GM23248 (cell line): ENCODE data around the gene NR3C2. TPM values are rescaled to one million over a fixed set of nuclear protein-coding genes. Genes with fewer than 3 reads are reported as not detected.
"Not testable (repeated sequence)": the region's sequence is repeated elsewhere in the genome, so short reads cannot be mapped to it uniquely, and the experiment has no call there.

Experiments
- DNase-seq: peaks from one replicate; pipeline ENCODE4 v3.0.0-alpha.2; 2015
- H2AFZ ChIP-seq: fragments of 200-600 bp; sonication (generic); 2 replicates; pipeline ENCODE4 v1.6.1; 2016; ENCODE audit warnings: antibody characterized with exemption
- H3F3A ChIP-seq: fragments of 200-600 bp; sonication (generic); 2 replicates; pipeline ENCODE4 v1.6.1; 2016; ENCODE audit warnings: mild to moderate bottlenecking, antibody characterized with exemption, mixed run types; ENCODE audit not compliant: insufficient read depth
- H3K27ac ChIP-seq: fragments of 200-600 bp; sonication (generic); 2 replicates; pipeline ENCODE4 v1.5.1; 2016; ENCODE audit warnings: mild to moderate bottlenecking
- H3K27me3 ChIP-seq: fragments of 200-600 bp; sonication (generic); replicated peaks from 2 replicates; pipeline ENCODE4 v1.6.1; 2016; ENCODE audit warnings: mild to moderate bottlenecking; ENCODE audit not compliant: insufficient read depth
- H3K36me3 ChIP-seq: fragments of 200-600 bp; sonication (generic); 2 replicates; pipeline ENCODE4 v1.6.1; 2016; ENCODE audit warnings: low read depth, mild to moderate bottlenecking
- H3K4me1 ChIP-seq: fragments of 200-600 bp; sonication (generic); 2 replicates; pipeline ENCODE4 v1.6.1; 2016; ENCODE audit warnings: mild to moderate bottlenecking; ENCODE audit not compliant: insufficient read depth
- H3K4me2 ChIP-seq: fragments of 200-600 bp; sonication (generic); one replicate; pipeline ENCODE4 v1.6.1; 2016; ENCODE audit warnings: mild to moderate bottlenecking; ENCODE audit not compliant: unreplicated experiment
- H3K4me3 ChIP-seq: fragments of 200-600 bp; sonication (generic); 2 replicates; pipeline ENCODE4 v1.5.1; 2016; ENCODE audit warnings: mild to moderate bottlenecking
- H3K79me2 ChIP-seq: fragments of 200-600 bp; sonication (generic); 2 replicates; pipeline ENCODE4 v1.6.1; 2016; ENCODE audit warnings: mild to moderate bottlenecking; ENCODE audit not compliant: insufficient read depth
- H3K9ac ChIP-seq: fragments of 200-600 bp; sonication (generic); 2 replicates; pipeline ENCODE4 v1.6.1; 2016; ENCODE audit warnings: mild to moderate bottlenecking
- H3K9me2 ChIP-seq: fragments of 200-600 bp; sonication (generic); 2 replicates; pipeline ENCODE4 v1.6.1; 2016; ENCODE audit warnings: mixed run types, mild to moderate bottlenecking, moderate library complexity; ENCODE audit not compliant: insufficient read depth
- H3K9me3 ChIP-seq: fragments of 200-600 bp; sonication (generic); one replicate; pipeline ENCODE4 v1.6.1; 2017; ENCODE audit warnings: low read depth
- H4K20me1 ChIP-seq: fragments of 200-600 bp; sonication (generic); 2 replicates; pipeline ENCODE4 v1.6.0; 2016; ENCODE audit not compliant: insufficient read depth
- EZH2 ChIP-seq: fragments of 200-600 bp; sonication (generic); IDR thresholded peaks from 2 replicates; pipeline ENCODE4 v1.6.1; 2018; ENCODE audit warnings: antibody characterized with exemption, mild to moderate bottlenecking; ENCODE audit not compliant: insufficient read depth, poor library complexity, severe bottlenecking
- EZH2phosphoT487 ChIP-seq: fragments of 200-600 bp; sonication (generic); IDR thresholded peaks from 2 replicates; pipeline ENCODE4 v1.6.1; 2018; ENCODE audit warnings: antibody characterized with exemption, moderate library complexity, mild to moderate bottlenecking, low read depth; ENCODE audit not compliant: insufficient read depth
- WGBS, 2 experiments: methylation state at CpG; one replicate each; pipeline ENCODE4 v1.1.6; 2015 to 2017; ENCODE audit warnings: low lambda C conversion rate in 2 of 2, low coverage in 1 of 2; ENCODE audit errors: missing lambda C conversion rate in 2 of 2; 5-methylcytosine and 5-hydroxymethylcytosine counted together
- in situ Hi-C: fragments of 300-500 bp; cut with MboI; formaldehyde crosslinking; loops from 2 replicates; pipeline ENCODE4 v1.15.0; 2020
- polyA plus RNA-seq: library from polyadenylated mRNA; unstranded; fragments of >200 nt; fragmentation: Nextera tagmentation; extraction: Ambion mirVana; gene quantifications from 2 replicates; pipeline ENCODE4 v1.2.1, GENCODE V29; 2016
- total RNA-seq: library from RNA; depleted of rRNA; stranded (reverse); fragments of >200 nt; shearing (Covaris generic); gene quantifications from 2 replicates; pipeline ENCODE4 v1.2.3, GENCODE V29; 2014

Gene NR3C2
- total and polyA plus RNA-seq, 2 experiments from 2014 or later = 0.04 TPM; not detected in 1

DNA sequence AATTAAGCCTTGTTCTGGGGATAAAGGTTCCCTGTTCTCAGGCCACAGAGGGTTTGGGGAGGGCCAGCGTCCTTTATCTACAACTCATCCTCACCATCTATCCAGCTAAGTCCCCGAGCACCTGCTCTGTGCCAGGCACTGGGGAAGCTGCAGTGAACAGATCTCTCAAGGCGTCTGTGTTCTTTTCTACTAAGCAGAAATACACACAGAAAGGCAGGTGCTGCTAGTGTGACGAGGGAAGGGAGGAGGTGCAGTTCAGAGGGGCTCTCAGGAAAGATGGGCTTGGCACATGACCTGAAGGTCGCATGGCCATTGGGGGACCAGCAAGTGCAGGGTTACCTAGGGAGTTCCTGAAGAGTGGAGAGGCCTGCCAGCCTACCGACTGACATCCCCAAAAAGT is 352.2 kb downstream of the NR3C2 start:
- WGBS, 2 experiments = 91 to 95% methylated on average over 6 of the region's 6 CpGs

GRCh38 chr4:148089624-148090023 is 352.6 kb downstream of the NR3C2 start:
- Histone ChIP-seq H3K4me2 (no peak overlapping the region), H3K9me2 (no peaks in the 10 kb centered on the region), H3K9me3 (no peaks in the 10 kb centered on the region), H3F3A (no peaks in the 10 kb centered on the region), H3K79me2 (no peaks in the 10 kb centered on the region), H3K27me3 (no peaks in the 10 kb centered on the region), H3K9ac (no peak overlapping the region), H3K27ac (no peak overlapping the region), H3K4me3 (no peak overlapping the region), H4K20me1 (no peaks in the 10 kb centered on the region), H3K4me1 (no peaks in the 10 kb centered on the region), H3K36me3 (no peaks in the 10 kb centered on the region), H2AFZ (no peak overlapping the region)
- no peak for DNase-seq
- TF ChIP-seq EZH2phosphoT487 (no peak), EZH2 (no peak)
- in situ Hi-C loops = no loop called here
- 81 to 85% methylated on average over 6 of the region's 6 CpGs for WGBS, 2 experiments

More for the DNA sequence above, 352.2 kb downstream of the NR3C2 start:
- Histone ChIP-seq H3F3A (no peaks in the 10 kb centered on the region), H3K4me1 (no peaks in the 10 kb centered on the region), H3K4me3 (no peak overlapping the region), H3K9ac (no peak overlapping the region), H3K27ac (no peak overlapping the region), H3K9me2 (no peaks in the 10 kb centered on the region), H4K20me1 (no peaks in the 10 kb centered on the region), H2AFZ (no peak overlapping the region), H3K36me3 (no peaks in the 10 kb centered on the region), H3K9me3 (no peaks in the 10 kb centered on the region), H3K27me3 (no peaks in the 10 kb centered on the region), H3K79me2 (no peaks in the 10 kb centered on the region), H3K4me2 (no peak overlapping the region)
- no peak for TF ChIP-seq EZH2
- TF ChIP-seq EZH2phosphoT487 = no peak
- DNase-seq = no peak
- in situ Hi-C loops = no loop called here

DNA sequence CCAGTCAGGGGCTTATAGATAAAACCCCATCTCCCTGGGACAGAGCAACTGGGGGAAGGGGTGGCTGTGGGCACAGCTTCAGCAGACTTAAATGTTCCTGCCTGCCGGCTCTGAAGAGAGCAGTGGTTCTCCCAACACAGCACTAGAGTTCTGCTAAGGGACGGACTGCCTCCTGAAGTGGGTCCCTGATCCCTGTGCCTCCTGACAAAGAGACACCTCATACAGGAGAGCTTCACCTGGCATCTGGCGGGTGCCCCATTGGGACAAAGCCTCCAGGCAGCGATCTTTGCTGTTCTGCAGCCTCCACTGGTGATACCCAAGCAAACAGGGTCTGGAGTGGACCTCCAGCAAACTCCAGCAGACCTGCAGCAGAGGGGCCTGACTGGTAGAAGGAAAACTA is 359.1 kb downstream of the NR3C2 start:
- H3F3A ChIP-seq, H4K20me1 ChIP-seq, H3K9me2 ChIP-seq, in situ Hi-C loops, H3K4me1 ChIP-seq, H3K4me3 ChIP-seq, H3K79me2 ChIP-seq, H2AFZ ChIP-seq, H3K36me3 ChIP-seq, H3K27ac ChIP-seq, DNase-seq, H3K4me2 ChIP-seq, H3K27me3 ChIP-seq, H3K9ac ChIP-seq, H3K9me3 ChIP-seq: not testable (repeated sequence)
- WGBS, 2 experiments = 92 to 100% methylated on average over 4 of the region's 4 CpGs

DNA sequence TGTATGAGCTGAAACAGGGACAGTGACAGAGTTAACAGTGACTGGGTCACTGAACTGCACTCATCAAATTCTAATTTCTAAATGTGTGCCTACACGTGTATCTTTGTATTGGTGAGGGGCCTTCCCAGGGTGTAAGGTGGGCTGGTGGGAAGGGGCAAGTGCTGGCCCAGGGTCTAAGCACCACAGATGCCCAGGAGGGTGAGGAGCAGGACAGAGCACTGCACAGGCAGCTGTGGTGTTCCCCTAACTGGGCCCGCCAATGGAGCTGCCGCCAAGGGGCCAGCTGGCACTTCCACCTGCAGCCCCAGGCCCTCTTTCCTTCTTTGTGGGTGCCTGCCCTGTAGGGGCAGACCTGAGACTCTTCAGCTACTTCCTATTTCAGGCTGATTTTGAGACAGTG is 360.5 kb downstream of the NR3C2 start:
- DNase-seq = no peak
- Histone ChIP-seq H4K20me1 (no peaks in the 10 kb centered on the region), H3K4me2 (no peak overlapping the region), H3K9me2 (no peaks in the 10 kb centered on the region), H3K9me3 (no peaks in the 10 kb centered on the region), H3K79me2 (no peaks in the 10 kb centered on the region), H3K27me3 (no peaks in the 10 kb centered on the region), H3K9ac (no peak overlapping the region), H3K36me3 (peaks cover 9% of the 10 kb centered on the region; the same call in 1 of the 2 replicates), H3K4me3 (no peak overlapping the region), H2AFZ (no peak overlapping the region), H3K27ac (no peak overlapping the region), H3F3A (no peaks in the 10 kb centered on the region), H3K4me1 (no peaks in the 10 kb centered on the region)
- TF ChIP-seq EZH2 (no peak), EZH2phosphoT487 (no peak)
- in situ Hi-C loops = no loop called here
- WGBS, 2 experiments = 98% methylated on average over 3 of the region's 3 CpGs

GRCh38 chr4:148081267-148081666 is 360.9 kb downstream of the NR3C2 start:
- H3K36me3 ChIP-seq = peaks cover 9% of the 10 kb centered on the region; the same call in 1 of the 2 replicates

More at GRCh38 chr4:148081267-148081666, 360.9 kb downstream of the NR3C2 start:
- Histone ChIP-seq H3F3A (no peaks in the 10 kb centered on the region), H3K9me3 (no peaks in the 10 kb centered on the region), H3K27me3 (no peaks in the 10 kb centered on the region), H2AFZ (no peak overlapping the region), H3K79me2 (no peaks in the 10 kb centered on the region), H3K27ac (no peak overlapping the region), H3K9me2 (no peaks in the 10 kb centered on the region), H3K9ac (no peak overlapping the region), H3K4me3 (no peak overlapping the region), H4K20me1 (no peaks in the 10 kb centered on the region), H3K4me1 (no peaks in the 10 kb centered on the region), H3K4me2 (no peak overlapping the region)
- in situ Hi-C loops = no loop called here
- TF ChIP-seq EZH2 (no peak), EZH2phosphoT487 (no peak)
- DNase-seq = no peak
- 98 to 99% methylated on average over 12 of the region's 12 CpGs for WGBS, 2 experiments
